CD4-positive, alpha-beta T cell treated with Interleukin-21 for 1 hour (primary cell): ENCODE measurements around the gene SLC25A25.
"Not testable (repeated sequence)": the region's sequence is repeated elsewhere in the genome, so short reads cannot be mapped to it uniquely, and the experiment has no call there.

Experiments used
- DNase-seq: peaks from one replicate; pipeline ENCODE4 v3.0.0-alpha.2; 2020

The SLC25A25 gene

GRCh38 chr9:128128836-128129590, 61.0 kb downstream of the SLC25A25 start:
- DNase-seq: no peak

DNA sequence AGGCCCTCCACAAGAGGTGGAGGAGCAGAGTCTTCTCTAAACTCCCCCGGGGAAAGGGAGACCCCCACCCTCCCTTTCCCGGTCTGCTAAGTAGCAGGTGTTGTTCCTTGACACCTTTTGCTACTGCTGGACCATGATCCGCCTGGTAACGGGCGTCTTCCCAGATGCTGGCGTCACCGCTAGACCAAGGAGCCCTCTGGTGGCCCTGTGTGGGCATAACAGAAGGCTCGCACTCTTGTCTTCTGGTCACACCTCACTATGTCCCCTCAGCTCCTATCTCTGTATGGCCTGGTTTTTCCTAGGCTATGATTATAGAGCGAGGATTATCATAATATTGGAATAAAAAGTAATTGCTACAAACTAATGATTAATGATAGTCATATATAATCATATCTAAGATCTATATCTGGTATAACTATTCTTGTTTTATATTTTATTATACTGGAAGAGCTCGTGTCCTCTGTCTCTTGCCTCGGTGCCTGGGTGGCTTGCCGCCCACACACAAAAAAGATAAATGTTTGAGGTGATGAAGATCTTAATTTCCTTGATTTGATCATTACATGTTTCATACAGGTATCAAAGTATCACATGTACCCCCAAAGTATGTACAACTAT, 62.1 kb downstream of the SLC25A25 start:
- DNase-seq: peak; percentile 62

GRCh38 chr9:128130651-128131050, 62.6 kb downstream of the SLC25A25 start:
- not testable (repeated sequence) for DNase-seq

DNA sequence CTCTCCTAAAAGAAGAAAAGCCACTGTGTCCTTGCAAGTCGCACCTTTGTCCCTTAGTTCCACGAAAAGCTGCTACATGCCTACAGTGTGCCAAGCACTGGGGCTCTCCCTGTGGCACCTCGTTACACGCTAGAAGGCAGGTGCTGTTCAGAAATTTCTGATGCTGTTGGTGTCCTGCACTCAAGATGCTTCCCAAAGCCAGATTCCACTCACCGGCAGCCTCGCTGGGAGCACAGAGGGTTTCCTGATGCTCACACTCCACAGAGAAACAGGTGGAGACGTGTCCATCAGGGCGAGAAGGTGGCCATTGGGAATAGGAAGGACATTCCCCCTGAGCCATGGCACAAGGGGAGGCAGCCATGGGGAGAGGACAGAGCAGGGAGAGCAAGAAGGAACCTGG, 63.3 kb downstream of the SLC25A25 start:
- DNase-seq: not testable (repeated sequence)

GRCh38 chr9:128132139-128132538, 64.1 kb downstream of the SLC25A25 start:
- not testable (repeated sequence) for DNase-seq

- DNase-seq: not testable (repeated sequence)
Measured at GRCh38 chr9:128135561-128135960, 67.5 kb downstream of the SLC25A25 start.

- DNase-seq: no peak
Measured at GRCh38 chr9:128136816-128137793, 69.1 kb downstream of the SLC25A25 start.

DNA sequence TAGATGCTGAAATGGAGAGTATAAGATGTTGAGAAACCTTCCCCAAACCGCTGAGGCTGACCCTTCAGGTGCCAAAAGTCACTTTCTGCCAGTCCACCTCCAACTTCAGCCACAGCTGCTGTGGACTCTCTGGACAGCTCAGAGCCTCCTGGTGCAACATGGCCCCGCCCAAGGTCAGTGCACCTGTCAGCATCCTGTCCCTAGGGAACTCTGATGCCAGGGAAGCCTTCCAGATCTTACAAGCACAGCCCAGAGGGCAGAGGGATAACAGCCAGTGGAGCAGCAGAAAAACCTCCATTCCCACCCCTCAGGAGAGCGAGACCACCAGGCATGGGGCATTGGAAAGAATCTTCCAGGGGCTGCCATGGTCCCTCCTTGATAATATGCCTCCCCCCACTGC, 70.0 kb downstream of the SLC25A25 start:
- no peak for DNase-seq

GRCh38 chr9:128139621-128140020, 71.6 kb downstream of the SLC25A25 start:
- no peak for DNase-seq

- no peak for DNase-seq
Measured at GRCh38 chr9:128141604-128142003, 73.6 kb downstream of the SLC25A25 start.

GRCh38 chr9:128142061-128142460, 74.0 kb downstream of the SLC25A25 start:
- DNase-seq: no peak

GRCh38 chr9:128142596-128142995, 74.6 kb downstream of the SLC25A25 start:
- no peak for DNase-seq

DNA sequence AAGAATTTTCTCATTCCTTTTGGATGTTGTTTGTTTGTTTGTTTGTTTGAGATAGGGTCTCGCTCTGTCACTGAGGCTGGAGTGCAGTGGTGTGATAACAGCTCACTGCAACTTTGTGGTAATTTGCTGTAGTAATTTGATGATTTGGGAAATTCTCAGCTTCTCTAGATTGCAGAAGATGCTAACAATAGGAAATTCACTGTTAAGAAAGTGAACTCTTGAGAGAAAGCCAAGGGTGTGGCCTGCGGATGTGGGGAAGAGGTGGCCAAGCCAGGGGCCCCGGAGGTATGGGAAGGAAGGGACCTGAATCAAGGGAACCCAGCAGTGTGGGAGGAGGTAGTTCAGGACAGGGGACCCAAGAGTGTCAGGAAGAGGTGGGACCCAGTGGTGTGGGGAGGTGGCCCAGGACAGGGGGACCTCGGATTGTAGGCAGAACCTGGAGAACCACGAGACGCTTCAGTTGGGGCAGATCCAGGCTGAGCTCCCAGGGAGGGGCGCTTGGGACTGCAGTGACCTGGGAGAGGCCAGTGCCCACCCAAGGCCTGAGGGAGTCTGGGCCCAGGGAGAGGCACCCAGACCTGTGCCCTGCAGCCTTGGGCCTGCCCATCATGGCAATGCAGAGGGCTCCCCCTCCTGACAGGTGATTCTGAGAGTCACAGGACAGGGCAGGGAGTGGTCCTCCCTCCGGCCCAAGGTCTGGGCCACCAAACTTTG, 75.7 kb downstream of the SLC25A25 start:
- no peak for DNase-seq

DNA sequence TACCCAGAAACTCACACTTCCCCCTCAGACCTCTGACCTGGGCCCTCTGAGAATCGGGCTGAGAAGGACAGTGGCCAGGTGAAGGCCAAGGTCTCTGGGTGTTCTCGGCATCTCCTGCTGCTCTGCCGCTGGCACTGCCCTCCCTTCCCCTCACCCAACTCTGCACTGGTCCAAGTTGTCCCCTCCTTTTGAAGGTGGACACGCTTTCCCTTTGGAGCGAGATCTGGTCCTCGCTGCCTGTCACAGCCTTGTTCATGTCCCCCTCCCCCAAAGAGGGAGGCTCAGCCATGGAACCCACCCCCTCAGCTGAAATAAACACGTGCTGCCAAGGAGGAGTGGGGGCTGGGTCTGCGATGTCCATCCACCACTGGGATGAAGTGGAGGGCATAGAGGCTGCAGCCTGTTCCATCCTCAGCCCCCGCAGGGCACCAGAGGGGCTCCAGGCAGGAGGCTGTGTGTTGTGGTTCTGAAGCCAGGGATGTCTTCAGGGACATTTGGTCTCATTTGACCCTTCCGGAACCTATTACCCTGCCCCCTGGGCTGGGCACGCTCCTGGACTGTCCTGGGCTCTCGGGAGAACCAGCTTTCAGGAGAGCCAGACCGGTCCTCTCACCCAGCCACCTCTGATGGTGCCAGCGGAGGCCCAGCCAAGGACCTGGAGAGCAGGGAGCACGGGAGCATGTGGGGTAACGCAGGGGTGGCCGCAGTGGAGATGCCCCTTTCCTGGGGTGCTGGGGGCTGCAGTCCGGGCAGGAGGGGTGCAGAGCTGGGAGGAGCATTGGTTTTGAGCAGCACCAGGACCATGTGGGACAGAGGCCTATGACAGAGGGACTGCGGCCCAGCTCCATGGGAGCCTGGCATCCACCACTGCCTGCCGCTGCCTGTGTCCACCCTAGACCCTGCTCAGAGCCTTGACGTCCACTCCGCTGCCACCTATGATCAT, 76.5 kb downstream of the SLC25A25 start:
- no peak for DNase-seq

GRCh38 chr9:128145536-128145935, 77.5 kb downstream of the SLC25A25 start:
- no peak for DNase-seq

DNA sequence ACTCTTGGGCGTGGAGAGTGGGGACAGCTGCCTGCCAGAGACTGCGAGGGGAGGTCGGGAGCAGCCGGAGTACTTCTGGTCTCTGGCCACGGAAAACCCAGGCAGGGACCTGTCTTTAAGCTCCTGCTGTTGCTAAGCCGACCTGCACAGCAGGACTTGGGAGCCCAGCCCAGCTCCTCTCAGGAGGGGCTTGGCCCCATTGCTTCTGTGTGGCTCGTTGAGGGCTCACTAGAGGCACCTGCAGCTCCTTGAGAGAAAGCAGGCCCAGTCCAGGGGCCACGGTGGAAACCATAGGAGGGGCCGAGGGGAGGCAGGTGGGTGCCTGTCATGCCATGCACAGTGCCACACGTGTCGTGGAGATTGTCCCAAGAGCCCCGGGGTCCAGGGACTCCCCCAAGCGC, 77.9 kb downstream of the SLC25A25 start:
- no peak for DNase-seq

- no peak for DNase-seq
Measured at GRCh38 chr9:128146591-128147120, 78.6 kb downstream of the SLC25A25 start.

GRCh38 chr9:128148509-128149000, 80.5 kb downstream of the SLC25A25 start:
- DNase-seq: no peak

GRCh38 chr9:128149001-128149701, 81.1 kb downstream of the SLC25A25 start, which contains the start of gene LCN2:
Gene LCN2, plus strand, starts transcription at chr9:128149453. Its CDS starts 73 bp downstream, at chr9:128149526.
- DNase-seq: no peak

- no peak for DNase-seq
Measured at GRCh38 chr9:128149951-128150593, 82.0 kb downstream of the SLC25A25 start.
